ENCODE results near the gene EIF4E2.

DNA sequence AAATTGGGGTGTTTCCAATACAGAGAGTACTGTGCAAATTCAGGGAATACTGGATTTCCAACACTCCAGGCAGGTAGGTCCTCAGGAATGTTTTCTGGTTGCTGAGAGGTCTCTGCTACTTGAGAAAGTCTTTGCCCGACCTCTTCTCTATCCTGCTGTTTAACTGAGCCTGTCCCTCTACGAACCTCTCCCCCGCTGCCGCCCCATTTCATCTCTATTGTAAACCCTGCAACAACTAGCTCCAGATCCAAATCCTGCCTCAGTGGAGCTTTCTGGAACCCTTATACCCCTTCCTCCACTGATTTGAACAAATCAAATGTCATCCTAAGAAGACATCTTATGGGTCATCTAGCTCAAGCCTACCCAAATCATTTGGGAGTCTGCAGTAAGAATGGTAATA is 1.3 kb downstream of the EIF4E2 start:
- TF ChIP-seq, protein P1, sequence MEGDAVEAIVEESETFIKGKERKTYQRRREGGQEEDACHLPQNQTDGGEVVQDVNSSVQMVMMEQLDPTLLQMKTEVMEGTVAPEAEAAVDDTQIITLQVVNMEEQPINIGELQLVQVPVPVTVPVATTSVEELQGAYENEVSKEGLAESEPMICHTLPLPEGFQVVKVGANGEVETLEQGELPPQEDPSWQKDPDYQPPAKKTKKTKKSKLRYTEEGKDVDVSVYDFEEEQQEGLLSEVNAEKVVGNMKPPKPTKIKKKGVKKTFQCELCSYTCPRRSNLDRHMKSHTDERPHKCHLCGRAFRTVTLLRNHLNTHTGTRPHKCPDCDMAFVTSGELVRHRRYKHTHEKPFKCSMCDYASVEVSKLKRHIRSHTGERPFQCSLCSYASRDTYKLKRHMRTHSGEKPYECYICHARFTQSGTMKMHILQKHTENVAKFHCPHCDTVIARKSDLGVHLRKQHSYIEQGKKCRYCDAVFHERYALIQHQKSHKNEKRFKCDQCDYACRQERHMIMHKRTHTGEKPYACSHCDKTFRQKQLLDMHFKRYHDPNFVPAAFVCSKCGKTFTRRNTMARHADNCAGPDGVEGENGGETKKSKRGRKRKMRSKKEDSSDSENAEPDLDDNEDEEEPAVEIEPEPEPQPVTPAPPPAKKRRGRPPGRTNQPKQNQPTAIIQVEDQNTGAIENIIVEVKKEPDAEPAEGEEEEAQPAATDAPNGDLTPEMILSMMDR (IDR thresholded peaks at IDR 0.05; ENCODE audit: extremely low read depth in 1 of 2, insufficient read depth in 1 of 2, low read depth in 1 of 2, low read length in 2 of 2): no peak
- TF ChIP-seq POLR2A (IDR thresholded peaks at IDR 0.05; ENCODE audit: low read depth, low read length): no peak
- TF ChIP-seq EZH2 (IDR thresholded peaks at IDR 0.05; ENCODE audit: borderline replicate concordance, low read depth, low read length, severe bottlenecking): no peak

Measured in endothelial cell of umbilical vein (primary cell).